HEK293 (cell line): ENCODE measurements around the gene IL2.
A peak's percentile ranks its signal among the peaks of the same experiment; 100 is the strongest.

Source experiments
- YY1 ChIP-seq: fragments of 450-650 bp; formaldehyde crosslinking; IDR thresholded peaks from 2 replicates; pipeline ENCODE4 v1.5.1; 2018; ENCODE audit warnings: missing biosample characterization, missing genetic modification characterization
- ZNF335 ChIP-seq: fragments of 450-650 bp; formaldehyde crosslinking; conservative IDR thresholded peaks from 2 replicates; pipeline ENCODE4 v1.5.1; 2016; ENCODE audit warnings: missing biosample characterization, missing genetic modification characterization
- ZNF350 ChIP-seq: fragments of 450-650 bp; formaldehyde crosslinking; IDR thresholded peaks from 2 replicates; pipeline ENCODE4 v1.5.0; 2017; ENCODE audit warnings: missing biosample characterization, mild to moderate bottlenecking, missing genetic modification characterization
- ZNF416 ChIP-seq: fragments of 450-650 bp; formaldehyde crosslinking; IDR thresholded peaks from 2 replicates; pipeline ENCODE4 v1.5.1; 2016; ENCODE audit warnings: missing biosample characterization, missing genetic modification characterization
- ZNF843 ChIP-seq: fragments of 450-650 bp; formaldehyde crosslinking; IDR thresholded peaks from 2 replicates; pipeline ENCODE4 v1.5.1; 2016; ENCODE audit warnings: missing biosample characterization, missing genetic modification characterization
- TF ChIP-seq, protein P1 (sequence below): fragments of 450-650 bp; formaldehyde crosslinking; IDR thresholded peaks from 2 replicates; pipeline ENCODE4 v1.5.1; 2016; ENCODE audit warnings: missing biosample characterization, missing genetic modification characterization
- TF ChIP-seq, protein P2 (sequence below): fragments of 450-650 bp; formaldehyde crosslinking; IDR thresholded peaks from 2 replicates; pipeline ENCODE4 v1.5.1; 2016; ENCODE audit warnings: missing biosample characterization, missing genetic modification characterization
- TF ChIP-seq, protein P3 (sequence below): fragments of 450-650 bp; formaldehyde crosslinking; IDR thresholded peaks from 2 replicates; pipeline ENCODE4 v1.5.1; 2016; ENCODE audit warnings: missing biosample characterization, missing genetic modification characterization, low read depth

DNA sequence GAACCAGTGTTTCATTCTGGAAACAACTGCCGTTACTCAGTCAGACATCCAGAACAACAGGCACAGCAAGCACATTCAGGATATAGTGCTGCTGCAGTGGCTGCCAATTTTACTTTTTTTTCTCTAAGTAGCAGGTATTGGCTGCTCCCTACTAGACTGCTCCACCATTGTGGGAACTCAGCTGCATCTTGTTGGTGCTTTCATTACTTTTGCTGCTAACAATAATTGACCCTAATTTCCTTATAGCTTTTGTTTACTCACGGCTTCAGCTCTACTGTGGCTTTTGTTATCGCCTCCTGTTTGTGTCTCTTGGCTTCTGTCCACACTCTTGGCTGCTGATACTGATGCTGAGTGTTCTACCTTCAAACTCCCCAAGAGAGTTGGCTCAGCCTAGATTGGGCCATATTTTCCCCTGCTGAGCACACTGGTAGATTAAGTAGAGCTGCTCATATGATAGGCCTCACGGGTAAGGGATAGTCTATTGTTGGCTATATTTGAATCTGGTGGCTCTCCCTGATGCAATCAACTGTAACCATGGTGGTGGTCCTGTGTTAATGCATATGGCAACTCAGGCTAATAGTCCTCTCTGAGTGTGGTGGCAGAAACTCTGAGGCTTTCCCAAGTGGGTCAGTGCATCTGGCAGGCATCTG is 44.5 kb upstream of the IL2 start:
- TF ChIP-seq, protein P1, sequence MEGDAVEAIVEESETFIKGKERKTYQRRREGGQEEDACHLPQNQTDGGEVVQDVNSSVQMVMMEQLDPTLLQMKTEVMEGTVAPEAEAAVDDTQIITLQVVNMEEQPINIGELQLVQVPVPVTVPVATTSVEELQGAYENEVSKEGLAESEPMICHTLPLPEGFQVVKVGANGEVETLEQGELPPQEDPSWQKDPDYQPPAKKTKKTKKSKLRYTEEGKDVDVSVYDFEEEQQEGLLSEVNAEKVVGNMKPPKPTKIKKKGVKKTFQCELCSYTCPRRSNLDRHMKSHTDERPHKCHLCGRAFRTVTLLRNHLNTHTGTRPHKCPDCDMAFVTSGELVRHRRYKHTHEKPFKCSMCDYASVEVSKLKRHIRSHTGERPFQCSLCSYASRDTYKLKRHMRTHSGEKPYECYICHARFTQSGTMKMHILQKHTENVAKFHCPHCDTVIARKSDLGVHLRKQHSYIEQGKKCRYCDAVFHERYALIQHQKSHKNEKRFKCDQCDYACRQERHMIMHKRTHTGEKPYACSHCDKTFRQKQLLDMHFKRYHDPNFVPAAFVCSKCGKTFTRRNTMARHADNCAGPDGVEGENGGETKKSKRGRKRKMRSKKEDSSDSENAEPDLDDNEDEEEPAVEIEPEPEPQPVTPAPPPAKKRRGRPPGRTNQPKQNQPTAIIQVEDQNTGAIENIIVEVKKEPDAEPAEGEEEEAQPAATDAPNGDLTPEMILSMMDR (tag by site-specific recombination), result no peak
- TF ChIP-seq YY1 (tag by site-specific recombination), result no peak
- no peak for TF ChIP-seq ZNF350 (tag by site-specific recombination)
- TF ChIP-seq, protein P2, sequence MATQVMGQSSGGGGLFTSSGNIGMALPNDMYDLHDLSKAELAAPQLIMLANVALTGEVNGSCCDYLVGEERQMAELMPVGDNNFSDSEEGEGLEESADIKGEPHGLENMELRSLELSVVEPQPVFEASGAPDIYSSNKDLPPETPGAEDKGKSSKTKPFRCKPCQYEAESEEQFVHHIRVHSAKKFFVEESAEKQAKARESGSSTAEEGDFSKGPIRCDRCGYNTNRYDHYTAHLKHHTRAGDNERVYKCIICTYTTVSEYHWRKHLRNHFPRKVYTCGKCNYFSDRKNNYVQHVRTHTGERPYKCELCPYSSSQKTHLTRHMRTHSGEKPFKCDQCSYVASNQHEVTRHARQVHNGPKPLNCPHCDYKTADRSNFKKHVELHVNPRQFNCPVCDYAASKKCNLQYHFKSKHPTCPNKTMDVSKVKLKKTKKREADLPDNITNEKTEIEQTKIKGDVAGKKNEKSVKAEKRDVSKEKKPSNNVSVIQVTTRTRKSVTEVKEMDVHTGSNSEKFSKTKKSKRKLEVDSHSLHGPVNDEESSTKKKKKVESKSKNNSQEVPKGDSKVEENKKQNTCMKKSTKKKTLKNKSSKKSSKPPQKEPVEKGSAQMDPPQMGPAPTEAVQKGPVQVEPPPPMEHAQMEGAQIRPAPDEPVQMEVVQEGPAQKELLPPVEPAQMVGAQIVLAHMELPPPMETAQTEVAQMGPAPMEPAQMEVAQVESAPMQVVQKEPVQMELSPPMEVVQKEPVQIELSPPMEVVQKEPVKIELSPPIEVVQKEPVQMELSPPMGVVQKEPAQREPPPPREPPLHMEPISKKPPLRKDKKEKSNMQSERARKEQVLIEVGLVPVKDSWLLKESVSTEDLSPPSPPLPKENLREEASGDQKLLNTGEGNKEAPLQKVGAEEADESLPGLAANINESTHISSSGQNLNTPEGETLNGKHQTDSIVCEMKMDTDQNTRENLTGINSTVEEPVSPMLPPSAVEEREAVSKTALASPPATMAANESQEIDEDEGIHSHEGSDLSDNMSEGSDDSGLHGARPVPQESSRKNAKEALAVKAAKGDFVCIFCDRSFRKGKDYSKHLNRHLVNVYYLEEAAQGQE (tag by site-specific recombination), result no peak; the same call in 1 of the 2 replicates
- TF ChIP-seq ZNF843 (tag by site-specific recombination), result peak; percentile 71
- TF ChIP-seq, protein P3, sequence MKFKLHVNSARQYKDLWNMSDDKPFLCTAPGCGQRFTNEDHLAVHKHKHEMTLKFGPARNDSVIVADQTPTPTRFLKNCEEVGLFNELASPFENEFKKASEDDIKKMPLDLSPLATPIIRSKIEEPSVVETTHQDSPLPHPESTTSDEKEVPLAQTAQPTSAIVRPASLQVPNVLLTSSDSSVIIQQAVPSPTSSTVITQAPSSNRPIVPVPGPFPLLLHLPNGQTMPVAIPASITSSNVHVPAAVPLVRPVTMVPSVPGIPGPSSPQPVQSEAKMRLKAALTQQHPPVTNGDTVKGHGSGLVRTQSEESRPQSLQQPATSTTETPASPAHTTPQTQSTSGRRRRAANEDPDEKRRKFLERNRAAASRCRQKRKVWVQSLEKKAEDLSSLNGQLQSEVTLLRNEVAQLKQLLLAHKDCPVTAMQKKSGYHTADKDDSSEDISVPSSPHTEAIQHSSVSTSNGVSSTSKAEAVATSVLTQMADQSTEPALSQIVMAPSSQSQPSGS (tag by site-specific recombination), result no peak
- no peak for TF ChIP-seq ZNF416 (tag by site-specific recombination)
- TF ChIP-seq ZNF335 (tag by site-specific recombination), result no peak; the same call in 1 of the 2 replicates
